RWPE2 (cell line): ENCODE measurements around the gene BRSK2.

Source experiments
- ATAC-seq: fragments of 200-7000 bp; cut with Tn5 transposase; 3 replicates; pipeline ENCODE4 v1.9.1; 2021; ENCODE audit warnings: low read depth
- DNase-seq: peaks from one replicate; pipeline ENCODE4 v3.0.0-alpha.2; 2020; ENCODE audit warnings: low spot score
- H3K27ac ChIP-seq: fragments of 450-650 bp; 2 replicates; pipeline ENCODE4 v1.5.1; 2017; ENCODE audit warnings: mild to moderate bottlenecking; ENCODE audit not compliant: poor library complexity, severe bottlenecking
- H3K27me3 ChIP-seq: fragments of 250-450 bp; sonication (Bioruptor Pico); 2 replicates; pipeline ENCODE4 v1.5.1; 2021; ENCODE audit warnings: mild to moderate bottlenecking, moderate library complexity; ENCODE audit not compliant: insufficient read depth, poor library complexity, severe bottlenecking
- H3K36me3 ChIP-seq: fragments of 250-450 bp; sonication (Bioruptor Pico); 2 replicates; pipeline ENCODE4 v1.5.1; 2020; ENCODE audit warnings: low read depth, mild to moderate bottlenecking, moderate library complexity
- H3K4me1 ChIP-seq: fragments of 250-450 bp; sonication (Bioruptor Pico); 2 replicates; pipeline ENCODE4 v1.5.1; 2021; ENCODE audit warnings: mild to moderate bottlenecking, moderate library complexity; ENCODE audit not compliant: insufficient read depth, poor library complexity, severe bottlenecking
- H3K4me3 ChIP-seq: fragments of 250-450 bp; sonication (Bioruptor Pico); 2 replicates; pipeline ENCODE4 v1.5.1; 2021; ENCODE audit warnings: mild to moderate bottlenecking, moderate library complexity; ENCODE audit not compliant: severe bottlenecking
- H3K9me3 ChIP-seq: fragments of 250-450 bp; sonication (Bioruptor Pico); 2 replicates; pipeline ENCODE4 v1.5.1; 2021; ENCODE audit warnings: mild to moderate bottlenecking, moderate library complexity; ENCODE audit not compliant: severe bottlenecking
- CTCF ChIP-seq: fragments of 450-650 bp; IDR thresholded peaks from one replicate; pipeline ENCODE4 v1.5.1; 2017; ENCODE audit warnings: mild to moderate bottlenecking, moderate library complexity; ENCODE audit not compliant: poor library complexity, severe bottlenecking

The BRSK2 gene

GRCh38 chr11:1392561-1392960 is 2.8 kb downstream of the BRSK2 start:
- Histone ChIP-seq H3K4me3 (no peak overlapping the region), H3K27me3 (peaks cover 18% of the 10 kb centered on the region), H3K9me3 (no peaks in the 10 kb centered on the region), H3K36me3 (no peaks in the 10 kb centered on the region), H3K27ac (no peak overlapping the region), H3K4me1 (no peaks in the 10 kb centered on the region)
- no peak for TF ChIP-seq CTCF
- DNase-seq (no peak), ATAC-seq (no peak)

DNA sequence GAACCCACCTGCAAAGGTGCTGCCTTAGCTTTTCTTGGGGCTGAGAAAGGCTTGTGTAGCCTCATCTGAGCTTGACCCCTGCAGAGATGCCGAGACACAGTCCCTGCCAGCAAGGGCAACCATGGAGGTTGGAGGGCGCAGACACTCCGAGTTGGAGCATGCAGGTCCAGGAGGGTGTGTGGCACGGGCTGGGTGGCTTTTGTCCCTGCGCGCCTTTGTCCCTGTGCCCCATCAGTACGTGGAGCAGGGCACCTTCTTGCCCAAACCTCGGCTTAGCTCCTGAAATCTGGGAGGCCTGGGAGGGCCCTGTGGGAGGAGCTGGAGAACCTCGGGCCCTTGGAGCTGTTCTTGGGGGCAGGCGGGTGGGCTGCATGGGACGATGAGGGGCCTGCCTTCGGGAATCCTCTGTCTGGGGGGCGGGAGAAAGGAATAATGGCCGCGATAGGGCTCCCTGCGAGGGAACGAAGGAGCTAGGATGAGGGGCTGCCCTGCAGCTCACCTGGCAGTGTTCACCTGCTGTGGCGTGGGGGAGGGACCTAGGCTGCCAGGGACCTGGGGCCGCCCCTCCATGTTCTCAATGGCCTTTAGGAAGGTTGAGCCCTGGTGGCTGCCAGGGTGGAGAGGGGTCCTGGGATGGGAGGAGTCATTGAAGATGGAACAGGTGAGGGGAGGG is 3.4 kb downstream of the BRSK2 start:
- no peak for ATAC-seq
- no peaks in the 10 kb centered on the region for H3K36me3 ChIP-seq
- peaks cover 18% of the 10 kb centered on the region for H3K27me3 ChIP-seq
- H3K9me3 ChIP-seq, result no peaks in the 10 kb centered on the region
- no peak overlapping the region for H3K27ac ChIP-seq
- H3K4me1 ChIP-seq, result no peaks in the 10 kb centered on the region
- no peak for DNase-seq
- H3K4me3 ChIP-seq, result no peak overlapping the region
- no peak for TF ChIP-seq CTCF

DNA sequence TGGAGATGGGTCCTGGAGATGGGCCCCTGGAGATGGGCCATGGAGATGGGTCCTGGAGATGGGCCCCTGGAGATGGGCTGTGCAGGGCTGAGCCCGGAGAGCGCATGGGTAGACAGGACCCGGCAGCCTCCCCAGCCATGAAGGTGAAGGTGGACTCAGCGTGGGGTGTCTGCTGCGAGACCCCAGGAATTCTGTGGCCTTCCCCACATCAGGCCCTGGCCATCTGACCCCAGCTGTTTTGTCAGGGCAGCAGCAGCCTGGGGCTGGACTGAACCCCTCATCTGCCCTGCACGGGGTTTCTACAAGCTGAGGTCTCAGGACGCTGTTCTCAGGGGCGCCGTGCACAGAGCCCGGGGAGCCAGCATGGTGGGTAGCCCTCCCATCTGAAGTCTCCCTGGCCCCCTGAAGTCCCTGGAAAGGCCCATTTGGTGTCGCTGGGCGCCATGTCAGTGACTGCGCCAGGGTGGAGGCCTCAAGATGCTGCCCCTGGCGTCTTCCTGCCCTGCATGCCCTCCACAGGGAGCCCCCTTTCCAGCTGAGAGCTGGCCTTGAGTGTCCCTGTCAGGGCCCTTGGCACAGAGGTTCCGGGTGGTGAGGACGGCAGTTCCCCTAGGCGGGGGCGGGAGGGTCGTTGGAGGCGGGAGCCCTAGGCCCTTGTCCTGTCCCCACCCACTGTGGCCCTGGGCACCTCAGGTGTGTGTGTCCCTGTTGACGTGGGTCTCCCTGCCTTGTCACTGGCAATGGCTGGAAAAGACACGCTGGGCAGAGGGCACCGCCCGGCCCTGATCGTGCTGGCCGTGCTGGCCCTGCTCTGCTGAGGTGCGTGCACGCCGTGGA is 5.4 kb downstream of the BRSK2 start:
- DNase-seq (no peak), ATAC-seq (no peak)
- TF ChIP-seq CTCF, result no peak
- Histone ChIP-seq H3K27me3 (peaks cover 18% of the 10 kb centered on the region), H3K27ac (no peak overlapping the region), H3K9me3 (no peaks in the 10 kb centered on the region), H3K4me1 (no peaks in the 10 kb centered on the region), H3K36me3 (no peaks in the 10 kb centered on the region), H3K4me3 (no peak overlapping the region)

DNA sequence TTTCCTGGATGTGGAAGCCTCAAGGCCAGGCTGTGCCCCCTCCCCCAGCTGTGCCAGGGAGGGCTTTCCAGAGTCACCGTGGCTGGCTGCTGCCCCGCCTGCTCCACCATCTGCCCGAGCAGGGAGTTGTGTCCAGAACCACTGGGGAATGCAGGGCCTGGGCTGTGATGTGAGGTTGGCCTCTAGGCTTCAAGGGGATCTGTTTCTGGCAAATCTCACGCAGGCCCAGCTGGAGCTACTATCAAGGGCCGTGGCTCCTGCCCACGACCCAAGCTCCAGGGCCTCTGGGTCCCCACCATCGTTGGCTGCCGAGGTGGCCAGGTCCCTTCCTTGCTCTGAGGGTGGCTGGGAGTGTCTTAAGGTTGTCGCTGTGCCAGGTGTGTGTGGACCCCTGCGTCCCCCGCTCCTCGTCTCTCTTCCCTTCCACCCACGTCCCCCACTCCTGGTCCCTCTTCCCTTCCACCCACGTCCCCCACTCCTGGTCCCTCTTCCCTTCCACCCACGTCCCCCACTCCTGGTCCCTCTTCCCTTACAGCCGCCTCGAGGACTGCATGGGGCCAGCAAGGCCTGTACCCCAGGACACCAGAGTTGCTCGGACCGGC is 6.1 kb downstream of the BRSK2 start:
- Histone ChIP-seq H3K36me3 (no peaks in the 10 kb centered on the region), H3K27ac (no peak overlapping the region), H3K4me3 (no peak overlapping the region), H3K9me3 (no peaks in the 10 kb centered on the region), H3K4me1 (no peaks in the 10 kb centered on the region), H3K27me3 (peaks cover 15% of the 10 kb centered on the region)
- DNase-seq, result no peak
- no peak for ATAC-seq
- no peak for TF ChIP-seq CTCF
